K562 (cell line): Measurements from ENCODE around the gene EFHC1. TPM values are rescaled to one million over a fixed set of nuclear protein-coding genes. Genes with fewer than 3 reads are reported as not detected.

ENCODE experiments used
- ATAC-seq: fragments of 200-7000 bp; cut with Tn5 transposase; 3 replicates; pipeline ENCODE4 v1.9.1; 2020; ENCODE audit warnings: moderate library complexity
- BruUV-seq: library from RNA; stranded (reverse); fragments of 400-500 nt; replicated peaks from 2 replicates; lab custom pipeline; 2021; lab: Mats Ljungman, UMichigan
- CTCF ChIA-PET: fragments of 300-600 bp; formaldehyde crosslinking; extraction: SDS; loops from one replicate; lab custom pipeline; 2021; ENCODE audit warnings: low intra/inter-chr PET ratio; lab: Yijun Ruan, JAX
- POLR2A ChIA-PET: fragments of 300-600, 350-650 bp; sonication (Branson Sonifier 250); formaldehyde crosslinking; extraction: SDS; loops from one replicate; lab custom pipeline; 2021; ENCODE audit warnings: antibody characterized with exemption, inconsistent platforms; lab: Yijun Ruan, JAX
- DNase-seq, 4 experiments: peaks; one replicate each; pipeline versions ENCODE4 v3.0.0 to v3.0.0-alpha.2; 2011 to 2018; ENCODE audit warnings: low spot score in 3 of 4, mixed read lengths in 3 of 4; ENCODE audit errors: extremely low read depth in 1 of 4
- FAIRE-seq: peaks from 2 replicates; lab custom pipeline; 2011; peaks lifted over from hg19 to GRCh38; lab: Jason Lieb, UNC
- H2AFZ ChIP-seq: 2 replicates; pipeline ENCODE4 v1.6.0; 2011; ENCODE audit warnings: low read depth, low read length, control low read depth, inconsistent platforms
- H3K27ac ChIP-seq: fragments of 200-600 bp; 3 replicates; pipeline ENCODE4 v1.8.0; 2011; ENCODE audit warnings: low read depth, mild to moderate bottlenecking, control low read depth, inconsistent platforms, low read length, moderate library complexity, mixed read lengths; ENCODE audit errors: extremely low read depth
- H3K27me3 ChIP-seq, 2 experiments: fragments of 300-600 bp in 1 of 2; 2 replicates in 1 of 2; 3 replicates in 1 of 2; pipeline versions ENCODE4 v1.6.0 to v1.8.0; 2011; ENCODE audit warnings: inconsistent platforms in 2 of 2, low read length in 2 of 2, mild to moderate bottlenecking in 1 of 2, mixed read lengths in 1 of 2, moderate library complexity in 1 of 2; ENCODE audit not compliant: control insufficient read depth in 2 of 2, insufficient read depth in 2 of 2
- H3K36me3 ChIP-seq: fragments of 300-600 bp; 3 replicates; pipeline ENCODE4 v1.8.0; 2011; ENCODE audit warnings: mild to moderate bottlenecking, low read length, inconsistent platforms; ENCODE audit not compliant: control insufficient read depth, insufficient read depth
- H3K4me1 ChIP-seq, 2 experiments: fragments of 200-600 bp in 1 of 2; replicated peaks in 1 of 2; 2 replicates in 1 of 2; 3 replicates in 1 of 2; pipeline versions ENCODE4 v1.5.1 to v1.8.0; 2011; ENCODE audit warnings: inconsistent platforms in 2 of 2, low read length in 2 of 2, mild to moderate bottlenecking in 1 of 2, mixed read lengths in 1 of 2, moderate library complexity in 1 of 2; ENCODE audit not compliant: control insufficient read depth in 2 of 2, insufficient read depth in 2 of 2
- H3K4me2 ChIP-seq: 2 replicates; pipeline ENCODE4 v1.6.1; 2011; ENCODE audit warnings: low read length, control low read depth, inconsistent platforms, mixed read lengths; ENCODE audit not compliant: insufficient read depth
- H3K4me3 ChIP-seq: fragments of 200-600 bp; sonication (generic), shearing (Covaris generic); 2 replicates; pipeline ENCODE4 v1.5.1; 2016; ENCODE audit warnings: control low read depth, inconsistent platforms
- H3K79me2 ChIP-seq: fragments of 200-600 bp; 3 replicates; pipeline ENCODE4 v1.8.0; 2011; ENCODE audit warnings: low read length, inconsistent platforms; ENCODE audit not compliant: control insufficient read depth, insufficient read depth
- H3K9ac ChIP-seq, 2 experiments: 2 replicates each; pipeline versions ENCODE4 v1.6.0 to v1.6.1; 2011; ENCODE audit warnings: low read depth in 2 of 2, low read length in 2 of 2, control low read depth in 1 of 2, inconsistent platforms in 1 of 2, mild to moderate bottlenecking in 1 of 2, mixed read lengths in 1 of 2; ENCODE audit not compliant: insufficient read depth in 1 of 2
- H3K9me1 ChIP-seq: one replicate; pipeline ENCODE4 v1.6.0; 2011; ENCODE audit warnings: inconsistent platforms, mild to moderate bottlenecking, low read length, moderate library complexity; ENCODE audit not compliant: control insufficient read depth, insufficient read depth
- H3K9me3 ChIP-seq: replicated peaks from 2 replicates; pipeline ENCODE4 v1.5.1; 2011; ENCODE audit warnings: low read depth, low read length, inconsistent platforms; ENCODE audit not compliant: control insufficient read depth, insufficient read depth
- H4K20me1 ChIP-seq: replicated peaks from 2 replicates; pipeline ENCODE4 v1.6.1; 2011; ENCODE audit warnings: low read length, inconsistent platforms, mixed read lengths; ENCODE audit not compliant: control insufficient read depth, insufficient read depth
- CEBPB ChIP-seq: fragments of 450-650 bp; IDR thresholded peaks from 2 replicates; pipeline ENCODE4 v1.6.1; 2016; ENCODE audit warnings: missing genetic modification characterization, missing compliant biosample characterization
- NR2C1 ChIP-seq, 2 experiments: fragments of 450-650 bp; IDR thresholded peaks; 2 replicates each; pipeline ENCODE4 v1.6.1; 2017; ENCODE audit warnings: mild to moderate bottlenecking in 2 of 2, antibody characterized with exemption in 1 of 2, inconsistent platforms in 1 of 2, missing compliant biosample characterization in 1 of 2, missing genetic modification characterization in 1 of 2
- ZSCAN32 ChIP-seq: fragments of 450-650 bp; formaldehyde crosslinking; IDR thresholded peaks from 2 replicates; pipeline ENCODE4 v1.4.0; 2020; ENCODE audit warnings: mild to moderate bottlenecking, moderate library complexity
- WGBS: fragments of 100-300 bp; shearing (Covaris generic); methylation state at CpG from one replicate; pipeline ENCODE4 v1.1.6; 2016; ENCODE audit warnings: low coverage, mixed read lengths; ENCODE audit not compliant: insufficient coverage; ENCODE audit errors: missing lambda C conversion rate; 5-methylcytosine and 5-hydroxymethylcytosine counted together
- in situ Hi-C: fragments of 300-500 bp; cut with MboI; formaldehyde crosslinking; loops from 4 replicates; pipeline ENCODE4 v1.15.0; 2018; ENCODE audit warnings: inconsistent platforms, mixed read lengths
- intact Hi-C: fragments of 100-400 bp; cut with micrococcal nuclease; formaldehyde crosslinking; loops from 2 replicates; pipeline ENCODE4 v1.14.2; 2022
- polyA plus RNA-seq, 8 experiments: library from polyadenylated mRNA; depleted of rRNA in 4 of 8; stranded (reverse) in 5 of 8; unstranded in 3 of 8; fragments of >200 nt; fragmentation: Nextera tagmentation in 2 of 8; fragmentation: Illumina TruSeq in 1 of 8; extraction: Ambion mirVana in 2 of 8; extraction: Trizol in 1 of 8; gene quantifications; 2 replicates each; pipeline versions ENCODE4 v1.2.1 to v1.2.3, GENCODE V29; 2011 to 2014; ENCODE audit warnings: inconsistent platforms in 1 of 8, missing spikeins in 1 of 8
- total RNA-seq, 7 experiments: library from RNA; depleted of rRNA in 6 of 7; stranded (reverse); fragments of >200 nt in 6 of 7; fragmentation: Illumina TruSeq in 2 of 7; extraction: Trizol in 2 of 7; gene quantifications; 2 replicates each; pipeline versions ENCODE4 v1.2.1 to v1.2.3, GENCODE V29; 2011 to 2021; ENCODE audit warnings: low replicate concordance in 1 of 7
- TF ChIP-seq, protein P1 (sequence below), 2 experiments: fragments of 450-650 bp; conservative IDR thresholded peaks; 2 replicates each; pipeline ENCODE4 v1.6.1; 2017; ENCODE audit warnings: mild to moderate bottlenecking in 2 of 2, moderate library complexity in 2 of 2
- TF ChIP-seq, protein P2 (sequence below): fragments of 450-650 bp; IDR thresholded peaks from 2 replicates; pipeline ENCODE4 v1.6.1; 2017; ENCODE audit warnings: antibody characterized with exemption, mild to moderate bottlenecking

EFHC1 gene
- total and polyA plus RNA-seq, 9 of the 15 experiments (the other 6 are each of a cell fraction or from before 2014, with no cell fraction given) = 9.5 to 31.0 (median 14.9) TPM

DNA sequence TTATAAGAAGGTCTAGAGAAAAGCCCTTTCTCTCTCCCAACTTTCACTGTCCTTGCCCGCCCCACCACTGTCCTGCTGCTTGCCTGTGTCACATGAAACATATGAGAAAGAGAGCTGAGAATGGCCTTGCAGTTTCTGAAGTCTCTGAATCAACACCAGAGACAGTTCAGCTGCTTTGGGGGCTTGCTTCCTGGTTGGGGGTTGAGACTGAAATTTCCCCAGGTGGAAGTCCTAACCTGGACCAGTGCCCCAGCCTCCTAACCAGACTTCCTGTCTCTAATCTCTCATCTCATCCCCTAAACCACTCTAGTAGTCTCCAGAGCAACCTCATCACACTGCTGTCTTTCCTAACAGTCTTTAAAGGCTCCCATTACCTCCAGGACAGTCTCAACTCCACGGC lies 146.1 kb downstream of the EFHC1 start:
- ChIA-PET CTCF (no interaction called here), POLR2A (interaction anchor here (1.0 to 1.6 kb wide), 5 partner anchors 9 to 16 kb away, joined by 3 to 6 read pairs (median 5); no protein-coding TSS in a partner anchor)
- no peak for FAIRE-seq
- H3K4me3 ChIP-seq = no peak overlapping the region
- H3K27ac ChIP-seq = no peak overlapping the region
- in situ Hi-C loops (no loop called here), intact Hi-C loops (no loop called here)
- no peaks in the 10 kb centered on the region; a peak in 2 of 5 replicates for H3K4me1 ChIP-seq
- H3K27me3 ChIP-seq = no peaks in the 10 kb centered on the region
- H3K9me1 ChIP-seq = no peaks in the 10 kb centered on the region
- no peaks in the 10 kb centered on the region for H3K36me3 ChIP-seq
- ATAC-seq = no peak
- H3K4me2 ChIP-seq = no peak overlapping the region
- DNase-seq = no peak
- peaks cover 32% of the 10 kb centered on the region for H3K79me2 ChIP-seq
- BruUV-seq = no TSS peak
- no peak overlapping the region for H2AFZ ChIP-seq
- TF ChIP-seq, protein P1, sequence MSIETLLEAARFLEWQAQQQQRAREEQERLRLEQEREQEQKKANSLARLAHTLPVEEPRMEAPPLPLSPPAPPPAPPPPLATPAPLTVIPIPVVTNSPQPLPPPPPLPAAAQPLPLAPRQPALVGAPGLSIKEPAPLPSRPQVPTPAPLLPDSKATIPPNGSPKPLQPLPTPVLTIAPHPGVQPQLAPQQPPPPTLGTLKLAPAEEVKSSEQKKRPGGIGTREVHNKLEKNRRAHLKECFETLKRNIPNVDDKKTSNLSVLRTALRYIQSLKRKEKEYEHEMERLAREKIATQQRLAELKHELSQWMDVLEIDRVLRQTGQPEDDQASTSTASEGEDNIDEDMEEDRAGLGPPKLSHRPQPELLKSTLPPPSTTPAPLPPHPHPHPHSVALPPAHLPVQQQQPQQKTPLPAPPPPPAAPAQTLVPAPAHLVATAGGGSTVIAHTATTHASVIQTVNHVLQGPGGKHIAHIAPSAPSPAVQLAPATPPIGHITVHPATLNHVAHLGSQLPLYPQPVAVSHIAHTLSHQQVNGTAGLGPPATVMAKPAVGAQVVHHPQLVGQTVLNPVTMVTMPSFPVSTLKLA (conservative IDR thresholded peaks at IDR 0.05) = no peak
- no peak for TF ChIP-seq NR2C1 (IDR thresholded peaks at IDR 0.05)
- no peak for TF ChIP-seq NR2C1 (tag; IDR thresholded peaks at IDR 0.05)
- TF ChIP-seq CEBPB (tag) = no peak
- TF ChIP-seq ZSCAN32 (CRISPR knock-in tag) = no peak
- TF ChIP-seq, protein P2, sequence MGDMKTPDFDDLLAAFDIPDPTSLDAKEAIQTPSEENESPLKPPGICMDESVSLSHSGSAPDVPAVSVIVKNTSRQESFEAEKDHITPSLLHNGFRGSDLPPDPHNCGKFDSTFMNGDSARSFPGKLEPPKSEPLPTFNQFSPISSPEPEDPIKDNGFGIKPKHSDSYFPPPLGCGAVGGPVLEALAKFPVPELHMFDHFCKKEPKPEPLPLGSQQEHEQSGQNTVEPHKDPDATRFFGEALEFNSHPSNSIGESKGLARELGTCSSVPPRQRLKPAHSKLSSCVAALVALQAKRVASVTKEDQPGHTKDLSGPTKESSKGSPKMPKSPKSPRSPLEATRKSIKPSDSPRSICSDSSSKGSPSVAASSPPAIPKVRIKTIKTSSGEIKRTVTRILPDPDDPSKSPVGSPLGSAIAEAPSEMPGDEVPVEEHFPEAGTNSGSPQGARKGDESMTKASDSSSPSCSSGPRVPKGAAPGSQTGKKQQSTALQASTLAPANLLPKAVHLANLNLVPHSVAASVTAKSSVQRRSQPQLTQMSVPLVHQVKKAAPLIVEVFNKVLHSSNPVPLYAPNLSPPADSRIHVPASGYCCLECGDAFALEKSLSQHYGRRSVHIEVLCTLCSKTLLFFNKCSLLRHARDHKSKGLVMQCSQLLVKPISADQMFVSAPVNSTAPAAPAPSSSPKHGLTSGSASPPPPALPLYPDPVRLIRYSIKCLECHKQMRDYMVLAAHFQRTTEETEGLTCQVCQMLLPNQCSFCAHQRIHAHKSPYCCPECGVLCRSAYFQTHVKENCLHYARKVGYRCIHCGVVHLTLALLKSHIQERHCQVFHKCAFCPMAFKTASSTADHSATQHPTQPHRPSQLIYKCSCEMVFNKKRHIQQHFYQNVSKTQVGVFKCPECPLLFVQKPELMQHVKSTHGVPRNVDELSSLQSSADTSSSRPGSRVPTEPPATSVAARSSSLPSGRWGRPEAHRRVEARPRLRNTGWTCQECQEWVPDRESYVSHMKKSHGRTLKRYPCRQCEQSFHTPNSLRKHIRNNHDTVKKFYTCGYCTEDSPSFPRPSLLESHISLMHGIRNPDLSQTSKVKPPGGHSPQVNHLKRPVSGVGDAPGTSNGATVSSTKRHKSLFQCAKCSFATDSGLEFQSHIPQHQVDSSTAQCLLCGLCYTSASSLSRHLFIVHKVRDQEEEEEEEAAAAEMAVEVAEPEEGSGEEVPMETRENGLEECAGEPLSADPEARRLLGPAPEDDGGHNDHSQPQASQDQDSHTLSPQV = no peak
- TF ChIP-seq, all 486 proteins: peak for 0
- Histone ChIP-seq H3K9ac (no peak overlapping the region), H4K20me1 (peaks cover 11% of the 10 kb centered on the region; the same call in 1 of the 2 replicates), H3K9me3 (no peaks in the 10 kb centered on the region)
- 80% methylated on average over 2 of the region's 2 CpGs for WGBS
